Progenitor cell of endocrine pancreas (in vitro differentiated cells): ENCODE measurements around the gene ADGRG3. TPM values are rescaled to one million over a fixed set of nuclear protein-coding genes. Genes with fewer than 3 reads are reported as not detected.

ENCODE experiments used
- DNase-seq: peaks from one replicate; pipeline ENCODE4 v3.0.0; 2021; ENCODE audit warnings: low spot score; ENCODE audit not compliant: unreplicated experiment
- H3K27ac Mint-ChIP-seq: 2 replicates; pipeline ENCODE4 v1.8.0; 2021; ENCODE audit warnings: mild to moderate bottlenecking, moderate library complexity, mixed read lengths
- H3K27me3 Mint-ChIP-seq: 2 replicates; pipeline ENCODE4 v1.8.0; 2021; ENCODE audit warnings: mixed read lengths
- H3K36me3 Mint-ChIP-seq: 2 replicates; pipeline ENCODE4 v1.8.0; 2022; ENCODE audit warnings: mixed read lengths; ENCODE audit not compliant: insufficient read depth
- H3K4me1 Mint-ChIP-seq: 2 replicates; pipeline ENCODE4 v1.8.0; 2021; ENCODE audit warnings: low read depth, mixed read lengths
- H3K4me3 Mint-ChIP-seq: 2 replicates; pipeline ENCODE4 v1.8.0; 2021; ENCODE audit warnings: low read depth, mild to moderate bottlenecking, moderate library complexity, mixed read lengths
- H3K9me3 Mint-ChIP-seq: 2 replicates; pipeline ENCODE4 v1.8.0; 2021; ENCODE audit warnings: low read depth, mixed read lengths
- CTCF ChIP-seq: fragments of 200-600 bp; sonication (generic); IDR thresholded peaks from one replicate; pipeline ENCODE4 v1.5.0; 2021; ENCODE audit warnings: antibody characterized with exemption, mild to moderate bottlenecking; ENCODE audit not compliant: unreplicated experiment
- total RNA-seq: library from RNA; stranded (reverse); gene quantifications from 2 replicates; pipeline ENCODE4 v1.2.1, GENCODE V29; 2021

Gene ADGRG3
- total RNA-seq, 1 donor from 2014 or later, result not detected

- Mint-ChIP-seq H3K9me3 (no peaks in the 10 kb centered on the region), H3K36me3 (no peaks in the 10 kb centered on the region), H3K4me1 (no peaks in the 10 kb centered on the region), H3K27me3 (peaks cover 5% of the 10 kb centered on the region), H3K27ac (no peak overlapping the region), H3K4me3 (no peak overlapping the region)
- TF ChIP-seq CTCF, result no peak
- no peak for DNase-seq
These were observed 14.2 kb upstream of the ADGRG3 start for GRCh38 chr16:57653936-57654335.

GRCh38 chr16:57656342-57656955 lies 11.7 kb upstream of the ADGRG3 start:
- Mint-ChIP-seq H3K36me3 (peaks cover 1% of the 10 kb centered on the region), H3K9me3 (no peaks in the 10 kb centered on the region), H3K4me3 (no peak overlapping the region), H3K27me3 (peaks cover 4% of the 10 kb centered on the region), H3K27ac (no peak overlapping the region), H3K4me1 (no peaks in the 10 kb centered on the region)
- DNase-seq, result no peak
- TF ChIP-seq CTCF, result no peak

- no peaks in the 10 kb centered on the region for H3K27me3 Mint-ChIP-seq
- no peaks in the 10 kb centered on the region for H3K4me1 Mint-ChIP-seq
- no peak overlapping the region for H3K27ac Mint-ChIP-seq
- no peak overlapping the region for H3K4me3 Mint-ChIP-seq
- DNase-seq, result no peak
- peaks cover 1% of the 10 kb centered on the region for H3K36me3 Mint-ChIP-seq
- H3K9me3 Mint-ChIP-seq, result no peaks in the 10 kb centered on the region
- TF ChIP-seq CTCF, result no peak
These were observed 10.9 kb upstream of the ADGRG3 start for GRCh38 chr16:57657228-57657627.

GRCh38 chr16:57658130-57658877 lies 9.8 kb upstream of the ADGRG3 start:
- H3K36me3 Mint-ChIP-seq, result peaks cover 1% of the 10 kb centered on the region

More at GRCh38 chr16:57658130-57658877, 9.8 kb upstream of the ADGRG3 start:
- Mint-ChIP-seq H3K27ac (no peak overlapping the region), H3K27me3 (no peaks in the 10 kb centered on the region), H3K4me3 (no peak overlapping the region), H3K9me3 (no peaks in the 10 kb centered on the region), H3K4me1 (no peaks in the 10 kb centered on the region)
- no peak for TF ChIP-seq CTCF
- DNase-seq, result no peak
